Osteoblast (primary cell): ENCODE results near the gene INPP5F. TPM values are rescaled to one million over a fixed set of nuclear protein-coding genes. Genes with fewer than 3 reads are reported as not detected.

ENCODE experiments used
- DNase-seq: peaks from one replicate; pipeline ENCODE4 v3.0.0; 2011; ENCODE audit warnings: low spot score, mixed read lengths; ENCODE audit not compliant: insufficient read length; ENCODE audit errors: missing footprints
- H2AFZ ChIP-seq: 2 replicates; pipeline ENCODE4 v1.6.0; 2011; ENCODE audit warnings: mild to moderate bottlenecking, low read length
- H3K27ac ChIP-seq: 2 replicates; pipeline ENCODE4 v1.5.1; 2011; ENCODE audit warnings: mild to moderate bottlenecking, low read depth, low read length, moderate library complexity
- H3K27me3 ChIP-seq: 2 replicates; pipeline ENCODE4 v1.6.0; 2012; ENCODE audit warnings: mild to moderate bottlenecking, control low read depth, inconsistent platforms, low read length, moderate library complexity; ENCODE audit not compliant: insufficient read depth
- H3K36me3 ChIP-seq: 2 replicates; pipeline ENCODE4 v1.5.1; 2011; ENCODE audit warnings: mild to moderate bottlenecking, low read length, control low read depth, moderate library complexity; ENCODE audit not compliant: insufficient read depth
- H3K4me1 ChIP-seq: 2 replicates; pipeline ENCODE4 v1.5.1; 2011; ENCODE audit warnings: mild to moderate bottlenecking, low read length, control low read depth, moderate library complexity; ENCODE audit not compliant: insufficient read depth
- H3K4me2 ChIP-seq: 2 replicates; pipeline ENCODE4 v1.6.0; 2011; ENCODE audit warnings: mild to moderate bottlenecking, low read length; ENCODE audit not compliant: insufficient read depth
- H3K4me3 ChIP-seq: fragments of 200-600 bp; sonication (generic); 3 replicates; pipeline ENCODE4 v1.5.1; 2012; ENCODE audit warnings: mild to moderate bottlenecking, low read length, inconsistent platforms; ENCODE audit not compliant: insufficient read depth
- H3K79me2 ChIP-seq: 2 replicates; pipeline ENCODE4 v1.6.0; 2012; ENCODE audit warnings: mild to moderate bottlenecking, low read length, control low read depth, inconsistent platforms; ENCODE audit not compliant: insufficient read depth
- H3K9me3 ChIP-seq: 2 replicates; pipeline ENCODE4 v1.5.1; 2011; ENCODE audit warnings: low read depth, low read length, control low read depth
- H4K20me1 ChIP-seq: 2 replicates; pipeline ENCODE4 v1.6.0; 2012; ENCODE audit warnings: mild to moderate bottlenecking, low read length, control low read depth; ENCODE audit not compliant: insufficient read depth
- CTCF ChIP-seq: IDR thresholded peaks from 2 replicates; pipeline ENCODE4 v1.5.1; 2011; ENCODE audit warnings: mild to moderate bottlenecking, low read depth, low read length, moderate library complexity; ENCODE audit errors: extremely low read depth
- total RNA-seq: library from RNA; depleted of rRNA; stranded (reverse); fragments of >200 nt; gene quantifications from 2 replicates; pipeline ENCODE4 v1.2.3, GENCODE V29; 2012

Gene INPP5F
- total RNA-seq, 1 donor = 10.9 TPM

GRCh38 chr10:119801998-119802538 is 76.2 kb downstream of the INPP5F start:
- TF ChIP-seq CTCF = no peak
- Histone ChIP-seq H3K4me3 (no peak overlapping the region), H3K36me3 (no peaks in the 10 kb centered on the region), H3K27me3 (no peaks in the 10 kb centered on the region), H3K27ac (no peak overlapping the region), H3K4me2 (no peak overlapping the region), H3K79me2 (no peaks in the 10 kb centered on the region), H3K9me3 (no peaks in the 10 kb centered on the region), H3K4me1 (peaks cover 4% of the 10 kb centered on the region), H4K20me1 (no peaks in the 10 kb centered on the region), H2AFZ (no peak overlapping the region)
- DNase-seq = no peak

- H3K4me2 ChIP-seq = peak overlapping the region; percentile 3
- H2AFZ ChIP-seq = no peak overlapping the region
- H3K4me1 ChIP-seq = peaks cover 4% of the 10 kb centered on the region
- no peaks in the 10 kb centered on the region for H3K36me3 ChIP-seq
- H4K20me1 ChIP-seq = no peaks in the 10 kb centered on the region
- H3K79me2 ChIP-seq = no peaks in the 10 kb centered on the region
- no peak for TF ChIP-seq CTCF
- H3K27me3 ChIP-seq = no peaks in the 10 kb centered on the region
- DNase-seq = peak; percentile 87
- no peak overlapping the region for H3K4me3 ChIP-seq
- no peaks in the 10 kb centered on the region for H3K9me3 ChIP-seq
- no peak overlapping the region for H3K27ac ChIP-seq
Observed at GRCh38 chr10:119803264-119803663, 77.4 kb downstream of the INPP5F start.

GRCh38 chr10:119805702-119806230 is 79.9 kb downstream of the INPP5F start:
- H3K4me2 ChIP-seq = no peak overlapping the region
- no peak overlapping the region for H3K4me3 ChIP-seq
- no peak overlapping the region for H2AFZ ChIP-seq
- H3K9me3 ChIP-seq = no peaks in the 10 kb centered on the region
- H3K4me1 ChIP-seq = peaks cover 4% of the 10 kb centered on the region
- H3K79me2 ChIP-seq = no peaks in the 10 kb centered on the region
- H4K20me1 ChIP-seq = no peaks in the 10 kb centered on the region
- DNase-seq = no peak
- H3K27ac ChIP-seq = no peak overlapping the region
- no peak for TF ChIP-seq CTCF
- no peaks in the 10 kb centered on the region for H3K36me3 ChIP-seq
- H3K27me3 ChIP-seq = no peaks in the 10 kb centered on the region

- H3K9me3 ChIP-seq = no peaks in the 10 kb centered on the region
- no peak for DNase-seq
- no peak overlapping the region for H3K27ac ChIP-seq
- no peak overlapping the region for H3K4me3 ChIP-seq
- H3K79me2 ChIP-seq = no peaks in the 10 kb centered on the region
- H3K4me1 ChIP-seq = peaks cover 4% of the 10 kb centered on the region
- H3K4me2 ChIP-seq = no peak overlapping the region
- no peak for TF ChIP-seq CTCF
- H2AFZ ChIP-seq = no peak overlapping the region
- H3K36me3 ChIP-seq = no peaks in the 10 kb centered on the region
- H3K27me3 ChIP-seq = no peaks in the 10 kb centered on the region
- no peaks in the 10 kb centered on the region for H4K20me1 ChIP-seq
Observed at GRCh38 chr10:119806334-119807130, 80.7 kb downstream of the INPP5F start.
